ENCODE data around the gene CCDC89. TPM values are rescaled to one million over a fixed set of nuclear protein-coding genes. Genes with fewer than 3 reads are reported as not detected.
A peak's percentile ranks its signal among the peaks of the same experiment; 100 is the strongest.
"Not testable (repeated sequence)": the region's sequence is repeated elsewhere in the genome, so short reads cannot be mapped to it uniquely, and the experiment has no call there.

Gene CCDC89
- total RNA-seq, 4 donors from 2014 or later, result 0.44 to 4.1 (median 2.2) TPM

GRCh38 chr11:85656777-85657176 is 29.2 kb downstream of the CCDC89 start:
- no peak for TF ChIP-seq CTCF (IDR thresholded peaks at IDR 0.05)
- no peak for TF ChIP-seq POLR2A (IDR thresholded peaks at IDR 0.05)
- TF ChIP-seq EP300 (IDR thresholded peaks at IDR 0.05), result no peak
- WGBS, 2 donors, result 78 to 80% methylated on average over 1 of the region's 1 CpG
- Histone ChIP-seq H3K4me3 (no peak overlapping the region), H3K36me3 (peaks cover 0 to 54% (median 4%) of the 10 kb centered on the region in 3 donors), H3K27ac (no peak overlapping the region), H3K27me3 (no peaks in the 10 kb centered on the region), H3K4me1 (peaks cover 0 to 56% (median 20%) of the 10 kb centered on the region in 4 donors), H3K9me3 (no peaks in the 10 kb centered on the region)
- DNase-seq (ENCODE audit: low spot score in 2 of 2), result no peak

- 92 to 95% methylated on average over 4 of the region's 4 CpGs for WGBS, 2 donors
- H3K4me1 ChIP-seq, result peaks cover 0 to 39% (median 4%) of the 10 kb centered on the region in 4 donors
- H3K36me3 ChIP-seq, result peaks cover 0 to 59% (median 4%) of the 10 kb centered on the region in 3 donors
- H3K27me3 ChIP-seq; H3K27ac ChIP-seq; H3K4me3 ChIP-seq; H3K9me3 ChIP-seq; DNase-seq (ENCODE audit: low spot score in 2 of 2): not testable (repeated sequence)
Measured at GRCh38 chr11:85654343-85654742, 31.7 kb downstream of the CCDC89 start.

GRCh38 chr11:85652786-85653447 is 33.1 kb downstream of the CCDC89 start:
- whole genome bisulfite sequencing, 2 donors, result 61 to 76% methylated on average over 3 of the region's 3 CpGs
- H3K36me3 ChIP-seq, result peaks cover 0 to 59% (median 4%) of the 10 kb centered on the region in 3 donors

GRCh38 chr11:85651118-85651517 is 34.9 kb downstream of the CCDC89 start:
- no peaks in the 10 kb centered on the region for H3K9me3 ChIP-seq
- no peaks in the 10 kb centered on the region for H3K27me3 ChIP-seq
- TF ChIP-seq CTCF (IDR thresholded peaks at IDR 0.05), result no peak
- TF ChIP-seq EP300 (IDR thresholded peaks at IDR 0.05), result no peak
- no peak for TF ChIP-seq POLR2A (IDR thresholded peaks at IDR 0.05)
- H3K27ac ChIP-seq, result no peak overlapping the region
- 80 to 96% methylated on average over 1 of the region's 1 CpG for WGBS, 2 donors
- H3K4me1 ChIP-seq, result peaks cover 0 to 32% (median 15%) of the 10 kb centered on the region in 4 donors
- H3K4me3 ChIP-seq, result no peak overlapping the region
- H3K36me3 ChIP-seq, result peaks cover 0 to 44% (median 4%) of the 10 kb centered on the region in 3 donors
- DNase-seq (ENCODE audit: low spot score in 2 of 2), result no peak

More at GRCh38 chr11:85652786-85653447, 33.1 kb downstream of the CCDC89 start:
- Histone ChIP-seq H3K4me1 (peaks cover 0 to 37% (median 8%) of the 10 kb centered on the region in 4 donors), H3K9me3 (no peaks in the 10 kb centered on the region), H3K4me3 (no peak overlapping the region), H3K27me3 (no peaks in the 10 kb centered on the region), H3K27ac (no peak overlapping the region)
- no peak for DNase-seq (ENCODE audit: low spot score in 2 of 2)
- TF ChIP-seq POLR2A (IDR thresholded peaks at IDR 0.05), result no peak
- no peak for TF ChIP-seq EP300 (IDR thresholded peaks at IDR 0.05)
- TF ChIP-seq CTCF (IDR thresholded peaks at IDR 0.05), result no peak

- DNase-seq (ENCODE audit: low spot score in 2 of 2), result peak; percentile 78 to 84
- H3K27ac ChIP-seq, result peak within 1 kb of the TSS; percentile 83 to 88 (median 84)
- whole genome bisulfite sequencing, 2 donors, result 0% methylated on average over 33 of the region's 33 CpGs
- no peaks in the 10 kb centered on the region for H3K9me3 ChIP-seq
- peak within 1 kb of the TSS; percentile 49 to 82 (median 54) for H3K4me3 ChIP-seq
- H3K36me3 ChIP-seq, result peaks cover 0 to 15% (median 0%) of the 10 kb centered on the region in 3 donors
- TF ChIP-seq POLR2A (IDR thresholded peaks at IDR 0.05), result peak in 1 of 2 donors; percentile 63
- TF ChIP-seq CTCF (IDR thresholded peaks at IDR 0.05), result no peak
- peak in 1 of 2 donors; percentile 90 for TF ChIP-seq EP300 (IDR thresholded peaks at IDR 0.05)
- no peaks in the 10 kb centered on the region for H3K27me3 ChIP-seq
- H3K4me1 ChIP-seq, result peaks cover 0 to 30% (median 15%) of the 10 kb centered on the region in 4 donors
Measured at GRCh38 chr11:85647604-85648299, 38.2 kb downstream of the CCDC89 start, which contains the start of gene TMEM126A. TMEM126A (plus strand) TSS chr11:85647967; CDS start chr11:85650256, 2,289 bp downstream.

Data from tibial nerve (tissue), 4 donors.